Right cardiac atrium (tissue), 5 donors: ENCODE results near the gene FMN1. TPM values are rescaled to one million over a fixed set of nuclear protein-coding genes. Genes with fewer than 3 reads are reported as not detected.
"Not testable (repeated sequence)": the region's sequence is repeated elsewhere in the genome, so short reads cannot be mapped to it uniquely, and the experiment has no call there.

Experiments used
- ATAC-seq, 2 donors: fragments of 200-7000 bp; cut with Tn5 transposase; one replicate each; pipeline versions ENCODE4 v1.8.0 to v1.9.1; 2020; ENCODE audit warnings: moderate library complexity in 2 of 2, mild to moderate bottlenecking in 1 of 2
- DNase-seq, 3 donors: peaks; one replicate each; pipeline ENCODE4 v3.0.0-alpha.2; 2020
- H3K27ac ChIP-seq: one replicate; pipeline ENCODE4 v1.5.1; 2013; ENCODE audit warnings: mild to moderate bottlenecking, low read length, control low read depth, moderate library complexity
- H3K27me3 ChIP-seq: one replicate; pipeline ENCODE4 v1.6.1; 2013; ENCODE audit not compliant: control insufficient read depth, insufficient read depth
- H3K4me1 ChIP-seq: one replicate; pipeline ENCODE4 v1.6.1; 2013; ENCODE audit warnings: low read length; ENCODE audit not compliant: control insufficient read depth, insufficient read depth
- H3K4me3 ChIP-seq: one replicate; pipeline ENCODE4 v1.5.1; 2013; ENCODE audit warnings: low read length, control low read depth
- H3K9me3 ChIP-seq: one replicate; pipeline ENCODE4 v1.6.1; 2013; ENCODE audit warnings: low read length; ENCODE audit not compliant: control insufficient read depth
- WGBS: extraction: QIAGEN DNeasy Blood & Tissue Kit; methylation state at CpG from one replicate; pipeline ENCODE4 v1.1.7; 2013; 5-methylcytosine and 5-hydroxymethylcytosine counted together
- intact Hi-C, 4 donors: fragments of 100-400 bp; cut with DNase I; formaldehyde crosslinking; loops; one replicate each; pipeline versions ENCODE4 v1.11.0 to v1.14.0; 2022 to 2023
- polyA plus RNA-seq: library from polyadenylated mRNA; stranded (reverse); fragments of 200-250 nt; gene quantifications from one replicate; pipeline ENCODE4 v1.2.3, GENCODE V29; 2013
- total RNA-seq, 4 donors: library from RNA; stranded (reverse); fragmentation: NEBNext Ultra II Directional; extraction: Animal tissue kit (Norgen Biotek cat#: 25700); gene quantifications; one replicate each; pipeline ENCODE4 v1.2.1, GENCODE V29; 2021
- donor health status: healthy with polysubstance abuse.
- donor health status: DM: no; HTN: yes; CAD: no.
- donor health status: DM: no; HTN: no; CAD: no.
- donor health status: DM: no; HTN: yes; CAD: no; lungs with severe emphysema.
- donor health status: DM: yes; HTN: yes; CAD: no.

Gene FMN1
- total and polyA plus RNA-seq, 5 donors, result 0.63 to 8.5 (median 3.5) TPM

- no peaks in the 10 kb centered on the region for H3K9me3 ChIP-seq
- no peak overlapping the region for H3K27ac ChIP-seq
- H3K4me3 ChIP-seq, result no peak overlapping the region
- no peak for ATAC-seq
- intact Hi-C loops, result no loop called here
- 87% methylated on average over 3 of the region's 3 CpGs for WGBS
- no peak for DNase-seq
- H3K4me1 ChIP-seq, result no peaks in the 10 kb centered on the region
- no peaks in the 10 kb centered on the region for H3K27me3 ChIP-seq
Observed at GRCh38 chr15:32859251-32859650, 335.3 kb downstream of the FMN1 start.

GRCh38 chr15:32857732-32858131 is 336.8 kb downstream of the FMN1 start:
- Histone ChIP-seq H3K27ac (no peak overlapping the region), H3K4me1 (no peaks in the 10 kb centered on the region), H3K27me3 (no peaks in the 10 kb centered on the region), H3K9me3 (no peaks in the 10 kb centered on the region), H3K4me3 (no peak overlapping the region)
- ATAC-seq (no peak), DNase-seq (no peak)
- intact Hi-C loops, result no loop called here
- 75% methylated on average over 2 of the region's 2 CpGs for WGBS

- intact Hi-C loops, result no loop called here
- H3K9me3 ChIP-seq, result no peaks in the 10 kb centered on the region
- no peak overlapping the region for H3K27ac ChIP-seq
- H3K4me3 ChIP-seq, result no peak overlapping the region
- 76% methylated on average over 4 of the region's 4 CpGs for WGBS
- no peak for ATAC-seq
- DNase-seq, result no peak
- H3K4me1 ChIP-seq, result no peaks in the 10 kb centered on the region
- no peaks in the 10 kb centered on the region for H3K27me3 ChIP-seq
Observed at GRCh38 chr15:32856753-32857152, 337.8 kb downstream of the FMN1 start.

- ATAC-seq (peak; percentile 91 to 95), DNase-seq (no peak)
- Histone ChIP-seq H3K4me1 (no peaks in the 10 kb centered on the region), H3K4me3 (no peak overlapping the region), H3K27ac (no peak overlapping the region), H3K27me3 (no peaks in the 10 kb centered on the region), H3K9me3 (no peaks in the 10 kb centered on the region)
- intact Hi-C loops, result no loop called here
Observed at GRCh38 chr15:32855942-32856341, 338.6 kb downstream of the FMN1 start.

GRCh38 chr15:32853592-32853991 is 340.9 kb downstream of the FMN1 start:
- H3K27ac ChIP-seq, result no peak overlapping the region
- WGBS, result 89% methylated on average over 3 of the region's 3 CpGs
- no peak for ATAC-seq
- H3K4me3 ChIP-seq, result no peak overlapping the region
- no peaks in the 10 kb centered on the region for H3K4me1 ChIP-seq
- DNase-seq, result no peak
- intact Hi-C loops, result no loop called here
- no peaks in the 10 kb centered on the region for H3K27me3 ChIP-seq
- no peaks in the 10 kb centered on the region for H3K9me3 ChIP-seq

- intact Hi-C loops, result no loop called here
- 79% methylated on average over 3 of the region's 3 CpGs for WGBS
- Histone ChIP-seq H3K4me1 (no peaks in the 10 kb centered on the region), H3K27ac (no peak overlapping the region), H3K4me3 (no peak overlapping the region), H3K9me3 (no peaks in the 10 kb centered on the region), H3K27me3 (no peaks in the 10 kb centered on the region)
- no peak for ATAC-seq
- DNase-seq, result no peak
Observed at GRCh38 chr15:32852771-32853170, 341.7 kb downstream of the FMN1 start.

- H3K27ac ChIP-seq, result no peak overlapping the region
- DNase-seq, result no peak
- no peak for ATAC-seq
- H3K27me3 ChIP-seq, result no peaks in the 10 kb centered on the region
- no peaks in the 10 kb centered on the region for H3K4me1 ChIP-seq
- 96% methylated on average over 4 of the region's 4 CpGs for WGBS
- H3K9me3 ChIP-seq, result no peaks in the 10 kb centered on the region
- no peak overlapping the region for H3K4me3 ChIP-seq
- intact Hi-C loops, result no loop called here
Observed at GRCh38 chr15:32852017-32852416, 342.5 kb downstream of the FMN1 start.

- no peaks in the 10 kb centered on the region for H3K9me3 ChIP-seq
- H3K27me3 ChIP-seq, result no peaks in the 10 kb centered on the region
- ATAC-seq (no peak), DNase-seq (no peak)
- no peaks in the 10 kb centered on the region for H3K4me1 ChIP-seq
- no peak overlapping the region for H3K4me3 ChIP-seq
- intact Hi-C loops, result no loop called here
- H3K27ac ChIP-seq, result no peak overlapping the region
- WGBS, result 68% methylated on average over 5 of the region's 5 CpGs
Observed at GRCh38 chr15:32851572-32851971, 342.9 kb downstream of the FMN1 start.

GRCh38 chr15:32849769-32850668 is 344.5 kb downstream of the FMN1 start:
- Histone ChIP-seq H3K4me3 (no peak overlapping the region), H3K27ac (no peak overlapping the region), H3K9me3 (no peaks in the 10 kb centered on the region), H3K27me3 (no peaks in the 10 kb centered on the region), H3K4me1 (no peaks in the 10 kb centered on the region)
- 85% methylated on average over 11 of the region's 11 CpGs for WGBS
- DNase-seq, result no peak
- ATAC-seq, result no peak
- intact Hi-C loops, result loop anchor here in 1 of 4 donors (10.0 kb wide), 1 partner anchor 105 kb away; no protein-coding TSS in a partner anchor

GRCh38 chr15:32846671-32847070 is 347.8 kb downstream of the FMN1 start:
- not testable (repeated sequence) for H3K4me3 ChIP-seq, H3K9me3 ChIP-seq, H3K27ac ChIP-seq, H3K4me1 ChIP-seq, DNase-seq, H3K27me3 ChIP-seq, ATAC-seq
- 85% methylated on average over 2 of the region's 2 CpGs for WGBS
- intact Hi-C loops, result loop anchor here in 1 of 4 donors (10.0 kb wide), 1 partner anchor 108 kb away; no protein-coding TSS in a partner anchor

GRCh38 chr15:32844118-32844711 is 350.3 kb downstream of the FMN1 start:
- intact Hi-C loops, result loop anchor here in 2 of 4 donors (5.0 to 10.0 kb wide), 2 partner anchors 111 to 182 kb away; no protein-coding TSS in a partner anchor
- WGBS, result 63% methylated on average over 2 of the region's 2 CpGs

More at GRCh38 chr15:32844118-32844711, 350.3 kb downstream of the FMN1 start:
- Histone ChIP-seq H3K4me3 (no peak overlapping the region), H3K4me1 (no peaks in the 10 kb centered on the region), H3K9me3 (no peaks in the 10 kb centered on the region), H3K27me3 (no peaks in the 10 kb centered on the region), H3K27ac (no peak overlapping the region)
- DNase-seq, result no peak
- no peak for ATAC-seq
